ENCODE results near the gene TAX1BP1.

TAX1BP1 gene

DNA sequence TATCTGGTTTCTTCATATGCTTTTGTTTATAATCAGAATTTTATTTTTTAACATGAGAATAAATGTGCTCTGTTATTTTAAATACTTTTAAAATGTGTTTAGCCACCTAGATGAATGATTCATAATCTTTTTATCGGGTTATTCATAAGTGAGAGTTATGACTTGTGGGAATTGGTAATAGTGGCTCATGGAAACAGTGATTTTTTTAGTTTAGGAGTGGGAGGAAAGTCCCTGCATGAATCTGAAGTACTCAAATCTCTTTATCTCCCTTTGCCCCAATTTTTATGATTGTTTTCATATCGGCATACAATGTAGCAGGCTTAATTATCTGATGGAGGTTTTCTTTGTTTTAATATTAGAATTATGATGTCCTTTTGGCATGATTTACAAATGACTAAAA lies 42.9 kb downstream of the TAX1BP1 start:
- no peak for DNase-seq

GRCh38 chr7:27784399-27785053 lies 44.6 kb downstream of the TAX1BP1 start:
- peak; percentile 24 to 60 for DNase-seq

- DNase-seq: no peak
These were observed 48.5 kb downstream of the TAX1BP1 start for GRCh38 chr7:27788437-27788836.

- DNase-seq: no peak
These were observed 53.8 kb downstream of the TAX1BP1 start for GRCh38 chr7:27793780-27794179.

DNA sequence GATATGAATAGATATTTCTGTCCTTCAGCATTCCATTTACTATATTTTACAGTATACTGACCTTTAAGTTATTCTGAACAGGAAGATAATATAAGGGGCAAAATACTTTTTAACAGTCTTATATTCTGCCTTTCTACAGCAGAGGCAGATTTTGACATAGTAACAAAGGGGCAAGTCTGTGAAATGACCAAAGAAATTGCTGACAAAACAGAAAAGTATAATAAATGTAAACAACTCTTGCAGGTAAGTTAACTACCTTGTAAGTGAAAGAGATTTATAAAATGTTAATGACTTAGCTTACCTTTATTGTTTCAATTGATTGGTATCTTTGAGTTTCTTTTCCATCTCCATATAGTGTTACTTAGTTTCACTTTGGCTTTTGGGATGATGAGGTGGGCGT lies 56.0 kb downstream of the TAX1BP1 start:
- no peak for DNase-seq

DNA sequence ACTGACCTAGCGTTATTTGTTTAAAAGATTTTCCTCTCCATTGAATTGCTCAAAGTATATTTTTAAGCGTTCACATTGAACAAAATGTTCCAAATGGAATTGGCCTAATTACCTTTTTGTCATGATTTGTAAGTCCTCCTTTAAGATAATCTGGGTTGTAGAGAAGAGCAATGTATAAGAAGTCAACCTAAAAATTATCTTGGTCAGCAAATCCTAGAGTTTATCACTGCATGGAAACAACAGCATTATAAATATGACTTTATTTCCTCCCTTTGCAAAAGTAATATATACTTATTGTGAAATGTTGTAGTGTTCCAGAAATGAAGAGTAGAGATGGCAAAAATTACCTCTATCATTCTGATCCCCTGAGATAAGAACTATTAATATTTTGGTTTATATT lies 59.2 kb downstream of the TAX1BP1 start:
- no peak for DNase-seq

- DNase-seq: peak in 1 of 2 donors; percentile 7
These were observed 63.0 kb downstream of the TAX1BP1 start for GRCh38 chr7:27802999-27803398.

DNA sequence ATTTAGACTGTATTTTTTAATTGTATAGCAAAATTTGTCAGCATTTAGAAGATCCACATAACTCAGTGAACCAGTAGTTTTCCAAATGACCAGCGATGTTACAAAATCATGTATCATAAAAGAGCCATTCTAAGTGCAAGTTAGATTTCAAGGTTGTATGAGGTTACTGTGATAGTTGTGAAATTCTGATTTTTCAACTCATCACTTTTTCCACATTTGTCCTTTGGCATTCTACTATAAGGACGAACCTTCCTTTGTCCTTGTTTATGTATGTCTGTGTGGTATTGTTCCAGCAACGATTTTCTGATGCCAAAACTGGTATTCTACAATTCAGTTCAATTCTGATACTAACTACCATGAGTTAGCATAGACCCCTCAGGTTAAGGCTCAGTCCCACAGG lies 64.2 kb downstream of the TAX1BP1 start:
- no peak for DNase-seq

DNA sequence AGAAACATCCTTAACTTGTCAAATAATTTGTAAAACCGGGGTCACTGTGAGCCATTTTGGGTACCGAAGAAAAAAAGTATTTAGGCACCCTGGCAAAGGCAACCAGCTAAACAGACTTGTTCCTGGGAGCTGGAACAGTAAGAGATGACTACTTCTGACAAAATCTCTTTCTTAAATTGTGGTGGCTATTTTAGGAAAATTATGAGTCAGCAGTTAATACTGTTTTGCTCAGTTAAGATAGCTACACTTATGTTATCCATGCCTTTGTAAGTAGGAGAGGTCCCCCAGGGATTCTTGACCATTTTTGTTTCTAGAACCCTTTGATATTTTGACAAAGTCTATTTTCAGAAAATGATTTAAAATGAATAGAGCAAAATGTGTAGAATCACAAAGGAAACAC lies 68.7 kb downstream of the TAX1BP1 start:
- DNase-seq: no peak

GRCh38 chr7:27810186-27810585 lies 70.2 kb downstream of the TAX1BP1 start:
- no peak for DNase-seq

DNA sequence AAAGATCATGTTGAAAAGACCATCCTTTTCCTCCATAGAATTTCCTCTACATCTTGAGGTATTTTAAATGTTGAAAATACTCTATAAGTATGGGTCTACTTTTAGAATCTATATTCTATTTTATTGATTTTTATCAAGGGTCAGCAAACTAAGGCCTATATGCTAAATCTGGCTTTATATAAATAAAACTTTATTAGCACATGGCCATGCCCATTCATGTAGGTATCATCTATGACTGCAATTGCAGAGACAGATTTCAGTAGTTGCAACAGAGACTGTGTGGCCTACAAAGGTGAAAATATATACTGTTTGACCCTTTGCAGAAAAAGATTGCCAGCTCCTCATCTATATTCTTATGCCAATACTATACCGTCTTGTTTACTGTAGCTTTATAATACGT lies 72.7 kb downstream of the TAX1BP1 start:
- DNase-seq: no peak

- DNase-seq: no peak
These were observed 82.3 kb downstream of the TAX1BP1 start for GRCh38 chr7:27822245-27822644.

GRCh38 chr7:27825891-27826290 lies 85.9 kb downstream of the TAX1BP1 start:
- no peak for DNase-seq

DNA sequence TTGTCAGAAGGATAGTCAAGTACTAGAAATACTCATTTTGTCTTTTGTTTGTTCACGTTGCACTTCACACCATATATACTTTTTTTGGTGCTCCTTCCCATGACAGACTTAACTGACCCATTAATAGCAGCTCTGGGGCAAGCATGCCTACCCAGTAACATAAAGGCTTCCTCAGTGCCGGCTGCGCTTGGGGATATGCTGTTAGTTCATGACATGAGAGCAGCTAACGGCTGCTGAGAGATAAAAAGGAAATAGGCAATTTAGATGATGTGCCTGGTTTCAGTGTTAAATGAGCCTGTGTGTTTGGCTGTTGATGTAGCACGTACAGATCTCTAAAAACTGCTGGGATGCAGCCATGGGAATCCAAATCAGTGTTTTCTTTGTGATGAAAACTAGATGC lies 86.4 kb downstream of the TAX1BP1 start:
- no peak for DNase-seq

GRCh38 chr7:27834179-27834921 lies 94.4 kb downstream of the TAX1BP1 start:
- DNase-seq: no peak

GRCh38 chr7:27835376-27835775 lies 95.4 kb downstream of the TAX1BP1 start:
- DNase-seq: no peak

- no peak for DNase-seq
These were observed 96.6 kb downstream of the TAX1BP1 start for GRCh38 chr7:27836536-27836935.

GRCh38 chr7:27839099-27839498 lies 99.1 kb downstream of the TAX1BP1 start:
- no peak for DNase-seq

- no peak for DNase-seq
These were observed 100.4 kb downstream of the TAX1BP1 start for GRCh38 chr7:27840313-27840712.

GRCh38 chr7:27840760-27841364 lies 100.9 kb downstream of the TAX1BP1 start:
- no peak for DNase-seq

- DNase-seq: no peak
These were observed 102.2 kb downstream of the TAX1BP1 start for GRCh38 chr7:27842094-27842692.

DNA sequence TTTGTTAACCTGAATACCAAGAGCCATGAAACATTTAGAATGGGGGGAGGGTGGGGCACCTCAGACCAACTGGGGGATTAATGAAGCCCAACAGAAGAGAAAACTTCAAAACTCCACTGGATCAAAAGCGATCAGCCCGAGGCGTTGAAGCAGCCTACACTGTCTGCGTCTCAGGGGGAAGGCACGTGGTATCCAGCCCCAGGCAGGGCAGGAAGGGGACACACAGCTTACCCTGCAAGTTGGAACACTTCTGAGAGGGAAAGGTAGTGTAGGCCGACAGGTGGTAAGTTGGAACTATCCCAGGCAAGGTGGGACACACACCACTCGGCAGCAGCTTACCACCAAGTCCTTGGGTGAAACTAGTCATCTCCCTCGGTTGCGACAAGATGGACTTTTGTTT lies 102.9 kb downstream of the TAX1BP1 start:
- no peak for DNase-seq

- no peak for DNase-seq
These were observed 103.8 kb downstream of the TAX1BP1 start for GRCh38 chr7:27843584-27844305.

All from inflammatory macrophage (primary cell).